ENCODE measurements around the gene GNAI2.

The GNAI2 gene

GRCh38 chr3:50286322-50287227 is 50.6 kb downstream of the GNAI2 start:
- no peak for DNase-seq

- DNase-seq, result no peak
These were observed 51.3 kb downstream of the GNAI2 start for GRCh38 chr3:50287262-50287661.

GRCh38 chr3:50288387-50289007 is 52.5 kb downstream of the GNAI2 start:
- no peak for DNase-seq

GRCh38 chr3:50289130-50289529 is 53.1 kb downstream of the GNAI2 start:
- no peak for DNase-seq

GRCh38 chr3:50290161-50290641 is 54.2 kb downstream of the GNAI2 start:
- no peak for DNase-seq

GRCh38 chr3:50292159-50293078 is 56.4 kb downstream of the GNAI2 start, which contains the start of gene IFRD2:
Gene IFRD2, minus strand, starts transcription at chr3:50292429. Its CDS starts 155 bp downstream, at chr3:50292274.
- peak; percentile 95 to 97 for DNase-seq

GRCh38 chr3:50293079-50293801 is 57.2 kb downstream of the GNAI2 start:
- no peak for DNase-seq

GRCh38 chr3:50294089-50294488 is 58.1 kb downstream of the GNAI2 start:
- DNase-seq, result no peak

- no peak for DNase-seq
These were observed 58.7 kb downstream of the GNAI2 start for GRCh38 chr3:50294492-50295403.

- no peak for DNase-seq
These were observed 59.8 kb downstream of the GNAI2 start for GRCh38 chr3:50295553-50296431.

GRCh38 chr3:50296721-50297383 is 60.8 kb downstream of the GNAI2 start:
- DNase-seq, result no peak

- no peak for DNase-seq
These were observed 61.4 kb downstream of the GNAI2 start for GRCh38 chr3:50297384-50297775.

GRCh38 chr3:50297896-50298725 is 62.1 kb downstream of the GNAI2 start:
- DNase-seq, result peak in 1 of 2 experiments; percentile 34

GRCh38 chr3:50298836-50299637 is 63.0 kb downstream of the GNAI2 start, which contains the start of the genes HYAL3 and NAA80:
Gene HYAL3, minus strand, starts transcription at chr3:50299405. Its CDS starts 3,803 bp downstream, at chr3:50295602.
Gene NAA80, minus strand, starts transcription at chr3:50299405. Its CDS starts 1,942 bp downstream, at chr3:50297463.
- DNase-seq, result peak; percentile 97 to 98

GRCh38 chr3:50299638-50299928 is 63.6 kb downstream of the GNAI2 start:
- DNase-seq, result no peak

- DNase-seq, result no peak
These were observed 64.1 kb downstream of the GNAI2 start for GRCh38 chr3:50299929-50300680.

All from Kasumi-1 (cell line).